H9 (cell line): ENCODE data around the gene SRGAP3. TPM values are rescaled to one million over a fixed set of nuclear protein-coding genes. Genes with fewer than 3 reads are reported as not detected.

Source experiments
- DNase-seq: peaks from one replicate; pipeline ENCODE4 v3.0.0-alpha.2; 2017
- H2AFZ ChIP-seq: one replicate; pipeline ENCODE4 v1.6.1; 2013; ENCODE audit warnings: mild to moderate bottlenecking, low read length, control low read depth, moderate library complexity
- H2AK5ac ChIP-seq: 2 replicates; pipeline ENCODE4 v1.6.1; 2013; ENCODE audit warnings: low read length, control low read depth, mixed read lengths; ENCODE audit not compliant: insufficient read length
- H2BK120ac ChIP-seq: one replicate; pipeline ENCODE4 v1.6.1; 2013; ENCODE audit warnings: low read depth, mild to moderate bottlenecking, low read length, control low read depth, inconsistent platforms; ENCODE audit not compliant: poor library complexity, severe bottlenecking
- H2BK12ac ChIP-seq: 2 replicates; pipeline ENCODE4 v1.6.1; 2013; ENCODE audit warnings: low read length, control low read depth, mixed read lengths, low read depth; ENCODE audit not compliant: insufficient read length
- H2BK15ac ChIP-seq: 2 replicates; pipeline ENCODE4 v1.6.1; 2013; ENCODE audit warnings: low read depth, low read length, control low read depth
- H2BK20ac ChIP-seq: one replicate; pipeline ENCODE4 v1.6.1; 2013; ENCODE audit warnings: low read depth, mild to moderate bottlenecking, low read length, control low read depth, inconsistent platforms; ENCODE audit not compliant: poor library complexity, severe bottlenecking
- H2BK5ac ChIP-seq: 2 replicates; pipeline ENCODE4 v1.6.1; 2013; ENCODE audit warnings: low read length, control low read depth, mixed read lengths; ENCODE audit not compliant: insufficient read length
- H3K14ac ChIP-seq: 2 replicates; pipeline ENCODE4 v1.6.1; 2013; ENCODE audit warnings: low read length, control low read depth; ENCODE audit not compliant: insufficient read depth
- H3K18ac ChIP-seq: 2 replicates; pipeline ENCODE4 v1.6.1; 2013; ENCODE audit warnings: low read depth, mild to moderate bottlenecking, mixed read lengths, low read length, control low read depth; ENCODE audit not compliant: insufficient read length
- H3K23ac ChIP-seq: 2 replicates; pipeline ENCODE4 v1.6.1; 2013; ENCODE audit warnings: low read length, control low read depth, mixed read lengths, low read depth; ENCODE audit not compliant: insufficient read length
- H3K23me2 ChIP-seq: 2 replicates; pipeline ENCODE4 v1.6.1; 2013; ENCODE audit warnings: low read depth, mild to moderate bottlenecking, mixed read lengths, low read length, control low read depth; ENCODE audit not compliant: insufficient read length, poor library complexity, severe bottlenecking
- H3K27ac ChIP-seq: 2 replicates; pipeline ENCODE4 v1.5.1; 2013; ENCODE audit warnings: low read length, control low read depth, mixed read lengths, low read depth; ENCODE audit not compliant: insufficient read length
- H3K27me3 ChIP-seq: 2 replicates; pipeline ENCODE4 v1.6.1; 2013; ENCODE audit warnings: low read length, control low read depth, inconsistent platforms; ENCODE audit not compliant: insufficient read depth
- H3K4ac ChIP-seq: 2 replicates; pipeline ENCODE4 v1.6.1; 2013; ENCODE audit warnings: low read depth, mild to moderate bottlenecking, control low read depth, inconsistent platforms, low read length, moderate library complexity
- H3K4me1 ChIP-seq: 2 replicates; pipeline ENCODE4 v1.6.1; 2013; ENCODE audit warnings: low read length, control low read depth, inconsistent platforms; ENCODE audit not compliant: insufficient read depth
- H3K4me2 ChIP-seq: 2 replicates; pipeline ENCODE4 v1.6.1; 2013; ENCODE audit warnings: low read length, control low read depth, mixed read lengths; ENCODE audit not compliant: insufficient read length, insufficient read depth
- H3K56ac ChIP-seq: 2 replicates; pipeline ENCODE4 v1.6.1; 2013; ENCODE audit warnings: low read depth, mild to moderate bottlenecking, mixed read lengths, low read length, control low read depth; ENCODE audit not compliant: insufficient read length
- H3K79me1 ChIP-seq: 2 replicates; pipeline ENCODE4 v1.6.1; 2013; ENCODE audit warnings: low read depth, mild to moderate bottlenecking, moderate library complexity, low read length, control low read depth, inconsistent platforms; ENCODE audit not compliant: insufficient read depth, poor library complexity, severe bottlenecking
- H3K79me2 ChIP-seq: 2 replicates; pipeline ENCODE4 v1.6.1; 2013; ENCODE audit warnings: low read length, control low read depth, inconsistent platforms; ENCODE audit not compliant: insufficient read depth
- H3K9ac ChIP-seq: 2 replicates; pipeline ENCODE4 v1.6.1; 2013; ENCODE audit warnings: low read length, control low read depth, mixed read lengths; ENCODE audit not compliant: insufficient read length; ENCODE audit errors: extremely low read depth
- H3K9me3 ChIP-seq: one replicate; pipeline ENCODE4 v1.6.1; 2013; ENCODE audit warnings: low read depth, low read length, inconsistent platforms; ENCODE audit not compliant: control insufficient read depth
- H3T11ph ChIP-seq: one replicate; pipeline ENCODE4 v1.6.1; 2013; ENCODE audit warnings: mild to moderate bottlenecking, low read length, control low read depth, inconsistent platforms
- H4K20me1 ChIP-seq: one replicate; pipeline ENCODE4 v1.6.1; 2013; ENCODE audit not compliant: control insufficient read depth, insufficient read length, insufficient read depth
- H4K5ac ChIP-seq: 2 replicates; pipeline ENCODE4 v1.6.1; 2013; ENCODE audit warnings: low read depth, mild to moderate bottlenecking, mixed read lengths, low read length, control low read depth; ENCODE audit not compliant: insufficient read length
- H4K8ac ChIP-seq: replicated peaks from 2 replicates; pipeline ENCODE4 v1.6.1; 2013; ENCODE audit warnings: low read length, control low read depth, mixed read lengths, low read depth; ENCODE audit not compliant: insufficient read length
- H4K91ac ChIP-seq: 2 replicates; pipeline ENCODE4 v1.6.1; 2013; ENCODE audit warnings: low read depth, mild to moderate bottlenecking, moderate library complexity, mixed read lengths, low read length, control low read depth; ENCODE audit not compliant: insufficient read length
- H3K27ac Mint-ChIP-seq, 3 experiments: 2 replicates in 2 of 3; 3 replicates in 1 of 3; pipeline ENCODE4 v1.8.0; 2020 to 2021; ENCODE audit warnings: mixed read lengths in 3 of 3, mild to moderate bottlenecking in 1 of 3, moderate library complexity in 1 of 3
- H3K27me3 Mint-ChIP-seq: 2 replicates; pipeline ENCODE4 v1.8.0; 2021; ENCODE audit warnings: low read depth, mild to moderate bottlenecking, moderate library complexity, mixed read lengths
- H3K36me3 Mint-ChIP-seq, 3 experiments: 2 replicates in 2 of 3; 3 replicates in 1 of 3; pipeline ENCODE4 v1.8.0; 2020 to 2021; ENCODE audit warnings: low read depth in 3 of 3, mixed read lengths in 3 of 3; ENCODE audit not compliant: insufficient read depth in 1 of 3
- H3K4me1 Mint-ChIP-seq, 2 experiments: 2 replicates each; pipeline ENCODE4 v1.8.0; 2020; ENCODE audit warnings: mixed read lengths in 2 of 2
- H3K4me3 Mint-ChIP-seq, 2 experiments: 2 replicates in 1 of 2; 3 replicates in 1 of 2; pipeline ENCODE4 v1.8.0; 2020 to 2021; ENCODE audit warnings: mild to moderate bottlenecking in 2 of 2, mixed read lengths in 2 of 2, moderate library complexity in 1 of 2
- H3K9me3 Mint-ChIP-seq, 2 experiments: 2 replicates in 1 of 2; 3 replicates in 1 of 2; pipeline ENCODE4 v1.8.0; 2020; ENCODE audit warnings: mild to moderate bottlenecking in 2 of 2, mixed read lengths in 2 of 2, moderate library complexity in 1 of 2
- CTCF ChIP-seq: fragments of 200-600 bp; sonication (generic); conservative IDR thresholded peaks from 3 replicates; pipeline ENCODE4 v1.8.0; 2021; ENCODE audit warnings: antibody characterized with exemption, mild to moderate bottlenecking
- WGBS: extraction: QIAGEN DNeasy Blood & Tissue Kit; methylation state at CpG from one replicate; pipeline ENCODE4 v1.1.7; 2013; ENCODE audit warnings: missing lambda C conversion rate, low lambda C conversion rate, mixed read lengths; ENCODE audit not compliant: insufficient read length; ENCODE audit errors: extremely low coverage; 5-methylcytosine and 5-hydroxymethylcytosine counted together
- total RNA-seq: library from RNA; stranded (reverse); gene quantifications from 2 replicates; pipeline ENCODE4 v1.2.1, GENCODE V29; 2021

The SRGAP3 gene
- total RNA-seq, 1 experiment from 2014 or later = 3.4 TPM

- Histone ChIP-seq H2BK5ac (no peak overlapping the region), H4K5ac (no peak overlapping the region), H2AK5ac (no peak overlapping the region), H3K4me2 (no peak overlapping the region), H3K9ac (no peak overlapping the region), H2BK15ac (no peak overlapping the region), H4K8ac (no peak overlapping the region), H3K23me2 (no peaks in the 10 kb centered on the region), H4K91ac (no peak overlapping the region), H2BK12ac (no peak overlapping the region), H4K20me1 (no peaks in the 10 kb centered on the region), H3K23ac (no peak overlapping the region), H3K14ac (no peak overlapping the region), H2AFZ (no peak overlapping the region), H3K79me2 (no peaks in the 10 kb centered on the region), H3K4me1 (peaks cover 7% of the 10 kb centered on the region; the same call in 1 of the 2 replicates), H2BK120ac (no peak overlapping the region), H3K27ac (no peak overlapping the region), H3K27me3 (no peaks in the 10 kb centered on the region), H3K56ac (no peak overlapping the region), H3K4ac (no peak overlapping the region), H3K79me1 (no peaks in the 10 kb centered on the region), H2BK20ac (no peak overlapping the region), H3K9me3 (no peaks in the 10 kb centered on the region), H3T11ph (no peak overlapping the region), H3K18ac (no peak overlapping the region)
- Mint-ChIP-seq H3K4me1 (peaks cover 36 to 48% of the 10 kb centered on the region in 2 experiments), H3K36me3 (no peaks in the 10 kb centered on the region; a peak in 1 of 7 replicates), H3K27ac (no peak overlapping the region), H3K27me3 (peaks cover 1% of the 10 kb centered on the region; the same call in 1 of the 2 replicates), H3K4me3 (no peak overlapping the region), H3K9me3 (no peaks in the 10 kb centered on the region)
- WGBS = no CpG with 5 or more reads among the region's 5 CpGs
- no peak for TF ChIP-seq CTCF
- no peak for DNase-seq
These were observed 63.7 kb downstream of the SRGAP3 start for GRCh38 chr3:9185701-9186100.
